Nephron (organoid): Measurements from ENCODE around the gene CCDC12.
A peak's percentile ranks its signal among the peaks of the same experiment; 100 is the strongest.
"Not testable (repeated sequence)": the region's sequence is repeated elsewhere in the genome, so short reads cannot be mapped to it uniquely, and the experiment has no call there.

Source experiments
- H3K27ac Mint-ChIP-seq, 3 experiments: 2 replicates each; pipeline ENCODE4 v1.8.0; 2020; ENCODE audit warnings: mixed read lengths in 3 of 3, mild to moderate bottlenecking in 2 of 3, moderate library complexity in 1 of 3
- H3K27me3 Mint-ChIP-seq: 2 replicates; pipeline ENCODE4 v1.8.0; 2021; ENCODE audit warnings: low read depth, mild to moderate bottlenecking, moderate library complexity, mixed read lengths
- H3K36me3 Mint-ChIP-seq: 2 replicates; pipeline ENCODE4 v1.8.0; 2020; ENCODE audit warnings: low read depth, mixed read lengths
- H3K4me1 Mint-ChIP-seq: 2 replicates; pipeline ENCODE4 v1.8.0; 2020; ENCODE audit warnings: mixed read lengths
- H3K4me3 Mint-ChIP-seq, 3 experiments: 2 replicates each; pipeline ENCODE4 v1.8.0; 2020; ENCODE audit warnings: mild to moderate bottlenecking in 3 of 3, mixed read lengths in 3 of 3, moderate library complexity in 2 of 3
- H3K9me3 Mint-ChIP-seq: 2 replicates; pipeline ENCODE4 v1.8.0; 2020; ENCODE audit warnings: mixed read lengths
- TF ChIP-seq, protein P1 (sequence below), 3 experiments: fragments of 200-600 bp; sonication (generic); IDR thresholded peaks; one replicate each; pipeline ENCODE4 v1.5.0; 2021; ENCODE audit warnings: antibody characterized with exemption in 3 of 3; ENCODE audit not compliant: unreplicated experiment in 3 of 3

Gene CCDC12

DNA sequence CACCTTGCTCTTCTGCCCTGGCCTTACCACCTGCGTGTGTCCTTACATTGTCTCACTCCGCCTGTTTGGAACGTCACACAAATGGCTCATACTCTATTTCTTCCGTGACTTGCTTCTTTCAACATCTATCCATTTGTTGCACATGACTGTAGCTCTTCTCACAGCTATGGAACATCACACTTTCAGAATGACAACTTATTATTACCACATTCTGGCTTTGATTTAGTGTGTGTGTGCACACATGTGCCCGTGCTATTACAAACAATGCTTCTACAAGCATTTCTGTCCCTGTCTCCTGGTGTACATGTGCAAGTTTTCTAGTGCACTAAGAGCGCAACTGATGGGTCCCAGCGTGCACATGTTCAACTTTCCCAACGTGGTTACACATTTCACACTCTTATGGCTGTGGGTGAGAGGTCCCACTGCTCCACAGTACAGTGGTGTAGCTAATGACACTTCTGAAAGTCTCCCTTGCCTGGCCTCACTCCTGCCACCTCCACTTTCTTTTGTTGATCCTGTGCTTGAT is 61.2 kb downstream of the CCDC12 start:
- no peak overlapping the region for H3K4me3 Mint-ChIP-seq
- H3K4me1 Mint-ChIP-seq: peaks cover 6% of the 10 kb centered on the region
- TF ChIP-seq, protein P1, sequence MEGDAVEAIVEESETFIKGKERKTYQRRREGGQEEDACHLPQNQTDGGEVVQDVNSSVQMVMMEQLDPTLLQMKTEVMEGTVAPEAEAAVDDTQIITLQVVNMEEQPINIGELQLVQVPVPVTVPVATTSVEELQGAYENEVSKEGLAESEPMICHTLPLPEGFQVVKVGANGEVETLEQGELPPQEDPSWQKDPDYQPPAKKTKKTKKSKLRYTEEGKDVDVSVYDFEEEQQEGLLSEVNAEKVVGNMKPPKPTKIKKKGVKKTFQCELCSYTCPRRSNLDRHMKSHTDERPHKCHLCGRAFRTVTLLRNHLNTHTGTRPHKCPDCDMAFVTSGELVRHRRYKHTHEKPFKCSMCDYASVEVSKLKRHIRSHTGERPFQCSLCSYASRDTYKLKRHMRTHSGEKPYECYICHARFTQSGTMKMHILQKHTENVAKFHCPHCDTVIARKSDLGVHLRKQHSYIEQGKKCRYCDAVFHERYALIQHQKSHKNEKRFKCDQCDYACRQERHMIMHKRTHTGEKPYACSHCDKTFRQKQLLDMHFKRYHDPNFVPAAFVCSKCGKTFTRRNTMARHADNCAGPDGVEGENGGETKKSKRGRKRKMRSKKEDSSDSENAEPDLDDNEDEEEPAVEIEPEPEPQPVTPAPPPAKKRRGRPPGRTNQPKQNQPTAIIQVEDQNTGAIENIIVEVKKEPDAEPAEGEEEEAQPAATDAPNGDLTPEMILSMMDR (IDR thresholded peaks at IDR 0.05; ENCODE audit: unreplicated experiment in 3 of 3): no peak
- H3K9me3 Mint-ChIP-seq: peaks cover 12% of the 10 kb centered on the region
- peaks cover 46% of the 10 kb centered on the region for H3K36me3 Mint-ChIP-seq
- no peaks in the 10 kb centered on the region for H3K27me3 Mint-ChIP-seq
- no peak overlapping the region for H3K27ac Mint-ChIP-seq

DNA sequence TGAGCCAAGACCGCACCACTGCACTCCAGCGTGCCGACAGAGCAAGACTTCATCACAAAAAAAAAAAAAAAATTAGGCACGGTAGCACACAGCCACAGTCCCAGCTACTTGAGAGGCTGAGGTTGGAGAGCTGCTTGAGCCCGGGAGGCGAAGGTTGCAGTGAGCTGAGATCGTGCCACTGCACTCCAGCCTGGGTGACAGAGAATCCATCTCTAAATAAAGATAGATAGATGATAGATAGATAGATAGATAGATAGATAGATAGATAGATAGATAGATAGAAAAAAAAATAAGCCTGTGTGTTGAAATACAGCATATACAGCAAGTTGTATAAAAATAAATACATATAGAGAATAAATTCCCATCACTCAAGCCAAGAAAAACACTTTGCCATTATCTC is 61.7 kb downstream of the CCDC12 start:
- peaks cover 6% of the 10 kb centered on the region for H3K4me1 Mint-ChIP-seq
- no peak overlapping the region for H3K4me3 Mint-ChIP-seq
- H3K27me3 Mint-ChIP-seq: no peaks in the 10 kb centered on the region
- peaks cover 41% of the 10 kb centered on the region for H3K36me3 Mint-ChIP-seq
- H3K9me3 Mint-ChIP-seq: peaks cover 9% of the 10 kb centered on the region
- no peak overlapping the region for H3K27ac Mint-ChIP-seq
- TF ChIP-seq, protein P1 (IDR thresholded peaks at IDR 0.05; ENCODE audit: unreplicated experiment in 3 of 3): no peak

DNA sequence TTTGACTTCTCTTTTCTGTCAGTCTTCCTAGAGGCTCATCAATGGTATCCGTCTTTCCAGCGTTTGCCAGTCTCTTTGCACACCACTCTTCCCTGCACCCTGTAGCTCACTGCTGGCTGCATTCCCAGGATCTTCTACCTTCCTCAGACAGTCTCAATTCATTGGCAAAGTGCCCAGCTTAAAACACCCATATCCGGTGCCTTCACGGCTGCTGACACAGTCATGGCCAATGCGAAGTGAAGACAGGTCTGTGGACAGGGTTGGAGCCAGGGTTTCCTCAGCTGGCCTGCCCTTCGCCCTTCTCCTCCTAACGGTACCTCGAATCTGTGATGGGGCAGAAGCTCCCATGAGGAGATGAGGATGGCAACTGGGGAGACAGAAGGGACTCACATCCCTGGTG is 62.9 kb downstream of the CCDC12 start:
- Mint-ChIP-seq H3K27ac (peak overlapping the region in 1 of 3 experiments; percentile 3), H3K4me1 (peaks cover 10% of the 10 kb centered on the region), H3K4me3 (no peak overlapping the region), H3K27me3 (no peaks in the 10 kb centered on the region), H3K9me3 (peaks cover 6% of the 10 kb centered on the region), H3K36me3 (peaks cover 30% of the 10 kb centered on the region)
- TF ChIP-seq, protein P1 (IDR thresholded peaks at IDR 0.05; ENCODE audit: unreplicated experiment in 3 of 3): no peak

DNA sequence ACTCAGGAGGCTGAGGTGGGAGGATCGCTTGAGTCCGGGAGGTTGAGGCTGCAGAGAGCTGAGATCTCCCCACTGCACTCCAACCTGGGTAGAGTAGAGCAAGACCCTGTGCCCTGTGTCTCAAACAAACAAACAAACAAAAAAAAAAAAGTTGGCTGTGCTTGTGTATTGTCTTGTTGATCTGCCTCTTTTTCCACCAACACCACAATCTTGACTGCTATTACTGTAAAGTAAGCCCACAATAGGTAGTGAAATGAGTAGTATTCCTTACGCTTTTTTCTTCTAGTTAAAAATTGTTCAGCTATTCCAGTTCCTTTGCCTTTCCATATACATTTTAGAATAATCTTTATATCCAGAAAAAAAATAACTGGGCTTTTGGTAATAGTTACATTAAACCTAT is 63.6 kb downstream of the CCDC12 start:
- Mint-ChIP-seq H3K27ac (no peak overlapping the region), H3K36me3 (peaks cover 23% of the 10 kb centered on the region), H3K4me1 (peaks cover 10% of the 10 kb centered on the region), H3K4me3 (no peak overlapping the region), H3K9me3 (peaks cover 2% of the 10 kb centered on the region), H3K27me3 (no peaks in the 10 kb centered on the region)
- TF ChIP-seq, protein P1 (IDR thresholded peaks at IDR 0.05; ENCODE audit: unreplicated experiment in 3 of 3): no peak

DNA sequence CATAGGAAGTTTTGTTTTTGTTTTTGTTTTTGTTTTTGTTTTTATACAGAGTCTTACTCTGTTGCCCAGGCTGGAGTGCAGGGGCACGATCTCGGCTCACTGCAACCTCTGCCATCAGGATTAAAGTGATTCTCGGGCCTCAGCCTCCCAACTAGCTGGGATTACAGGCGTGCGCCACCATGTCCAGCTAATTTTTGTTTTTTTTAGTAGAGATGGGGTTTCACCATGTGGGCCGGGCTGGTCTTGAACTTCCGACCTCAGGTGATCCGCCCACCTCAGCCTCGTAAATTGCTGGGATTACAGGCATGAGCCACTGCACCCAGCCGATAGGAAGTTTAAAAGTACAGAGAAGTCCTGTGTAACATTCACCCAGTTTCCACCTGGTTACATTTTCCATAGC is 65.6 kb downstream of the CCDC12 start:
- not testable (repeated sequence) for H3K36me3 Mint-ChIP-seq, H3K27ac Mint-ChIP-seq, H3K4me3 Mint-ChIP-seq, H3K9me3 Mint-ChIP-seq, H3K27me3 Mint-ChIP-seq
- H3K4me1 Mint-ChIP-seq: peaks cover 10% of the 10 kb centered on the region

DNA sequence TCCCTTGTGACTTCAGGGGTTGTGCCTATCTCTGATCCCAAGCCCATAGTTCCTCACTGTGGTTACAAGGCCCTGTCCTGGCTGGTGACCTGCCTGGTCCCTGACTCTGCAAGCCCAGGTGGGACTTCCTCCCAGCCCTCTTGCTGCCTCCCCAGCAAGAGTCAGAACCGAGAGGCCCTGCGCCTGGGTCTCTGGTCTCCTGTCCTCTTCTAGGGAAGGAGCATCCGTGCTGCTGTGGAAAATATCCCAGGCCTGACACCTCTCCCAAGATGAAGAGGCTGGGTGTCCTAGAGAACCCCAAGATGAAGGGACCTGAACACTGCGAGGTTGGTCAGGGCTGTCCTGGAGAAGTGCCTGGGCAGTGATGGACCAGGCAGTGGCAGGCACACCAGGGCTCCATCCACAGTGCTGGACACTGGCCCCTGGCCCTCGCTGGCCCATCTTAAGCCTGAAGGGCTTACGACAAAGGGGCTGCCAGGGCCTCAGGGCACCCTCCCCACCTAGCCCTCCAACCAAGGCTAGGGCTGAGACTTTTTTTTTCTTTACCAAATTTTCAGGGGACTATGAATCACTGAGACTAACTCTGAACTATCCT is 66.3 kb downstream of the CCDC12 start:
- Mint-ChIP-seq H3K27me3 (no peaks in the 10 kb centered on the region), H3K9me3 (no peaks in the 10 kb centered on the region), H3K27ac (no peak overlapping the region), H3K4me3 (no peak overlapping the region), H3K36me3 (peaks cover 3% of the 10 kb centered on the region), H3K4me1 (peaks cover 10% of the 10 kb centered on the region)
- TF ChIP-seq, protein P1 (IDR thresholded peaks at IDR 0.05; ENCODE audit: unreplicated experiment in 3 of 3): no peak
